Naive thymus-derived CD4-positive, alpha-beta T cell (primary cell): ENCODE data around the gene SLC9A1. TPM values are rescaled to one million over a fixed set of nuclear protein-coding genes. Genes with fewer than 3 reads are reported as not detected.

Experiments
- ATAC-seq: fragments of 150-1000 bp; cut with Tn5 transposase; 2 replicates; pipeline ENCODE4 v1.10.0; 2021; ENCODE audit warnings: mild to moderate bottlenecking, moderate library complexity
- CTCF ChIA-PET: fragments of 350-600 bp; sonication (Branson Sonifier 250); formaldehyde crosslinking; loops from one replicate; lab custom pipeline; 2021; ENCODE audit warnings: antibody characterized with exemption; lab: Charles Lee
- POLR2A ChIA-PET: fragments of 350-600 bp; sonication (Branson Sonifier 250); formaldehyde crosslinking; loops from one replicate; lab custom pipeline; 2021; ENCODE audit warnings: antibody characterized with exemption, inconsistent platforms; lab: Charles Lee
- DNase-seq, 9 donors: peaks; one replicate each; pipeline versions ENCODE4 v3.0.0 to v3.0.0-alpha.2; 2020 to 2022; ENCODE audit warnings: mixed read lengths in 1 of 9
- H3K27ac ChIP-seq: one replicate; pipeline ENCODE4 v1.7.0; 2013; ENCODE audit warnings: mild to moderate bottlenecking, low read depth, low read length, moderate library complexity
- H3K27me3 ChIP-seq, 2 donors: one replicate each; pipeline ENCODE4 v1.7.0; 2013; ENCODE audit warnings: low read length in 2 of 2, mild to moderate bottlenecking in 2 of 2, moderate library complexity in 2 of 2; ENCODE audit not compliant: control insufficient read depth in 2 of 2, insufficient read depth in 2 of 2
- H3K36me3 ChIP-seq, 3 experiments: 1 replicate in 2 of 3; 2 replicates in 1 of 3; pipeline ENCODE4 v1.7.0; 2013; ENCODE audit warnings: low read length in 3 of 3, mild to moderate bottlenecking in 3 of 3, moderate library complexity in 1 of 3; ENCODE audit not compliant: insufficient read depth in 3 of 3, control insufficient read depth in 2 of 3
- H3K4me1 ChIP-seq, 2 donors: one replicate each; pipeline ENCODE4 v1.7.0; 2013; ENCODE audit warnings: low read length in 2 of 2, mild to moderate bottlenecking in 2 of 2, moderate library complexity in 1 of 2; ENCODE audit not compliant: control insufficient read depth in 2 of 2, insufficient read depth in 2 of 2
- H3K4me3 ChIP-seq: 2 replicates; pipeline ENCODE4 v1.7.0; 2013; ENCODE audit warnings: mild to moderate bottlenecking, low read length
- H3K9me3 ChIP-seq, 3 experiments: 1 replicate in 2 of 3; 2 replicates in 1 of 3; pipeline ENCODE4 v1.7.0; 2013; ENCODE audit warnings: low read length in 3 of 3; ENCODE audit not compliant: control insufficient read depth in 2 of 3
- H3K27ac Mint-ChIP-seq, 9 donors: one replicate each; pipeline ENCODE4 v1.8.0; 2020 to 2022; ENCODE audit warnings: mixed read lengths in 9 of 9, mild to moderate bottlenecking in 8 of 9, moderate library complexity in 5 of 9, inconsistent platforms in 2 of 9
- H3K27me3 Mint-ChIP-seq, 5 donors: one replicate each; pipeline ENCODE4 v1.8.0; 2021 to 2022; ENCODE audit warnings: mixed read lengths in 5 of 5, mild to moderate bottlenecking in 1 of 5
- H3K36me3 Mint-ChIP-seq, 5 donors: one replicate each; pipeline ENCODE4 v1.8.0; 2020 to 2022; ENCODE audit warnings: mixed read lengths in 5 of 5, mild to moderate bottlenecking in 3 of 5, inconsistent platforms in 1 of 5
- H3K4me1 Mint-ChIP-seq, 7 donors: one replicate each; pipeline ENCODE4 v1.8.0; 2020 to 2022; ENCODE audit warnings: mixed read lengths in 7 of 7, mild to moderate bottlenecking in 3 of 7, inconsistent platforms in 1 of 7
- H3K4me3 Mint-ChIP-seq, 10 donors: one replicate each; pipeline ENCODE4 v1.8.0; 2020 to 2022; ENCODE audit warnings: mild to moderate bottlenecking in 10 of 10, mixed read lengths in 10 of 10, moderate library complexity in 6 of 10, inconsistent platforms in 2 of 10
- H3K9me3 Mint-ChIP-seq, 11 donors: one replicate each; pipeline ENCODE4 v1.8.0; 2020 to 2022; ENCODE audit warnings: mixed read lengths in 11 of 11, mild to moderate bottlenecking in 4 of 11, inconsistent platforms in 1 of 11, moderate library complexity in 1 of 11
- intact Hi-C, 2 donors: fragments of 100-400 bp; cut with micrococcal nuclease; formaldehyde crosslinking; loops; one replicate each; pipeline ENCODE4 v1.15.1; 2023
- polyA plus RNA-seq, 2 donors: library from polyadenylated mRNA; unstranded; fragments of 300-500 nt; fragmentation: Illumina TruSeq; gene quantifications; one replicate each; pipeline ENCODE4 v1.2.3, GENCODE V29; 2021
- total RNA-seq, 6 experiments: library from RNA in 5 of 6; stranded (reverse) in 5 of 6; gene quantifications; 1 replicate in 5 of 6; 2 replicates in 1 of 6; pipeline ENCODE4 v1.2.3 and lab custom pipeline; 2021 to 2026

The SLC9A1 gene
- total and polyA plus RNA-seq, 7 experiments from 2014 or later: 7.1 to 25.7 (median 18.2) TPM

GRCh38 chr1:27068922-27069321, 86.0 kb downstream of the SLC9A1 start:
- POLR2A ChIA-PET: no interaction called here
- Mint-ChIP-seq H3K27ac (no peak overlapping the region), H3K4me3 (no peak overlapping the region), H3K36me3 (no peaks in the 10 kb centered on the region), H3K4me1 (no peaks in the 10 kb centered on the region), H3K27me3 (peaks cover 0 to 3% (median 0%) of the 10 kb centered on the region in 5 donors), H3K9me3 (peaks cover 0 to 1% (median 0%) of the 10 kb centered on the region in 11 donors)
- H3K36me3 ChIP-seq: no peaks in the 10 kb centered on the region
- H3K27me3 ChIP-seq: no peaks in the 10 kb centered on the region
- H3K27ac ChIP-seq: no peak overlapping the region
- ATAC-seq: no peak
- DNase-seq: no peak
- CTCF ChIA-PET: interaction anchor here (1.0 to 1.7 kb wide), 2 partner anchors 23 to 215 kb away, joined by 3 to 4 read pairs; no protein-coding TSS in a partner anchor
- no peak overlapping the region for H3K4me3 ChIP-seq
- intact Hi-C loops: no loop called here
- H3K9me3 ChIP-seq: no peaks in the 10 kb centered on the region
- H3K4me1 ChIP-seq: no peaks in the 10 kb centered on the region

DNA sequence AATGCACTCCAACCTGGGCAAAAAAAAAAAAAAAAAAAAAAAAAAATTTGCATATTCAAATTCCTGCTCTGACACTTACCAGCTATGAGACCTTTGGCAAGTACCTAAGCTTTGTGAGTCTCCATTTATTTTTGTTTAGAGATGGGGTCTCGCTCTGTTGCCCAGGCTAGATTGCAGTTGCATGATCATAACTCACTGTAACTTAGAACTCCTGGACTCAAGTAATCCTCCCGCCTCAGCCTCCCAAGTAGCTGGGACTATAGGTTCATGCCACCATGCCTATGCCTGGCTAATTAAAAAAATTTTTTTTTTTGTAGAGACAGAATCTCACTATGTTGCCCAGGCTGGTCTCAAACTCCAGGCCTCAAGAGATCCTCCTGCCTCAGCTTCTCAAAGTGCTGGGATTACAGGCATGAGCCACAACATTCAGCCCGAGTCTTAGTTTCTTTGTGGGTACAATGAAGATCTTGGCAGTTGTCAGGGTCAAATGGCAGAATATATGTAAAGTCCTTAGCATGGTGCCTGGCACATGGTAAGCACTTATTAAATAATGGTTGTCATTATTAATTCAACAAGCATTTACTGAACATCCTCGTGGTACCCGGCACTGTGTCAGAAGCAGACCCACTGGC, 88.8 kb downstream of the SLC9A1 start:
- Histone ChIP-seq H3K27me3 (no peaks in the 10 kb centered on the region), H3K9me3 (no peaks in the 10 kb centered on the region), H3K4me1 (no peaks in the 10 kb centered on the region), H3K27ac (no peak overlapping the region), H3K36me3 (no peaks in the 10 kb centered on the region), H3K4me3 (no peak overlapping the region)
- DNase-seq (no peak), ATAC-seq (no peak)
- intact Hi-C loops: no loop called here
- ChIA-PET POLR2A (no interaction called here), CTCF (no interaction called here)
- no peaks in the 10 kb centered on the region for H3K36me3 Mint-ChIP-seq
- H3K27me3 Mint-ChIP-seq: peaks cover 0 to 3% (median 0%) of the 10 kb centered on the region in 5 donors
- peaks cover 0 to 1% (median 0%) of the 10 kb centered on the region in 11 donors for H3K9me3 Mint-ChIP-seq
- H3K27ac Mint-ChIP-seq: no peak overlapping the region
- H3K4me3 Mint-ChIP-seq: no peak overlapping the region
- H3K4me1 Mint-ChIP-seq: no peaks in the 10 kb centered on the region

DNA sequence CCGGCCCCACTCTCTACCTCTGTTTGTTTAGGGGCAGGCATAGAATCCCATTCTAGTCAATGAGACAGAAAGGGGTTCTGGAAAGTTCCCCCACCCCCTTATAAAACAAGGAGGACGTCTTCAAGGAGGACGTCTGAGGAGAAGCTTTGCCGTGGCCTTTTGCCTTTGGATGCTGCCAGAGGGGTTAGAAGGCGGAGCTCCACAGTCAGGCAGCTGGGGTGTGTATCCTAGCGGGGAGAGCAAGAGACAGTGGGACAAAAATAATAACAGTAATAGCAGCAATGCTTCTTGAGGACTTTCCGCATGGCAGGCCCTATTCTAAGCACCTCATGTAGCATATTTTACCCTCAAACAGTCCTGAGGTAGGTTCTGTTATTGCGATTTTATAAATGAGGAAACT, 94.0 kb downstream of the SLC9A1 start:
- Mint-ChIP-seq H3K36me3 (no peaks in the 10 kb centered on the region), H3K4me1 (no peaks in the 10 kb centered on the region), H3K27me3 (peaks cover 0 to 2% (median 0%) of the 10 kb centered on the region in 5 donors), H3K4me3 (no peak overlapping the region), H3K9me3 (no peaks in the 10 kb centered on the region), H3K27ac (no peak overlapping the region)
- Histone ChIP-seq H3K27ac (no peak overlapping the region), H3K9me3 (no peaks in the 10 kb centered on the region), H3K4me1 (no peaks in the 10 kb centered on the region), H3K4me3 (no peak overlapping the region), H3K27me3 (no peaks in the 10 kb centered on the region), H3K36me3 (no peaks in the 10 kb centered on the region)
- no peak for DNase-seq
- intact Hi-C loops: no loop called here
- ChIA-PET CTCF (no interaction called here), POLR2A (interaction anchor here (1.0 kb wide), 1 partner anchor 201 kb away, joined by 4 read pairs; no protein-coding TSS in a partner anchor)
- ATAC-seq: no peak

DNA sequence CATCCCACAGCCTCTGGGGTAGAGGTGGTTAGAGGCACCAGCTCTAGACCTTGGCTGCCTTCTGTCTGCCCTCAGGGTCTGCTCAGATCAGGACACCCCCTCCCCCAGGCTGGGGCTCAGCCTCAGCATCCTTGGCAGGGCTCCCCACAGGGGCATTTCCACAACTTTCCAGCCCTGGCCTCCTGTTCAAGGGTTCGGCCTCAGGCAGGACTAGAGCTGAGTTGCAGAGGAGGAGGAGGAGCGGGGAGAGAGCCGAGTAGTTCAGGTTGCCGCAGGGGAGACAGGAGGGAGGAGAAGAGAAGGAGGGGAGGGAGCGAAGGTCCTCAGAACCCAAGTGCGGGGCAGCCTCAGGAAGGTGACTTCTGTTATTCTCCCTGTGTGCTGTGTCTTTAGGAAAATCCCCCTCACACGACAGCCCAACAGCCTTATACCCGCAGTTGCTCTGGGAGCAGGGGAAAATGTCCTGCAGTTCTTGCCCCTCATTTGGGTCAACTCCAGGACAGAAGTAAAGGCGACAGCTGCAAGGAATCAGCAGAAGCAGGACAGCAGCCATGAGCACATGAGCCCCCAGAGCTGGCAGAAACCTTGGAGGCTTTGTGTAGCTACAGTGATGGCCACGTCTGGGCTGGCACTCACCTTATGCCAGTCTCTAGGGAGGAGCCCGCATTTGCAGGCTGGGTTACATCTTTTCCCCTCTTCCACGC, 95.8 kb downstream of the SLC9A1 start:
- Histone ChIP-seq H3K36me3 (no peaks in the 10 kb centered on the region), H3K4me3 (no peak overlapping the region), H3K4me1 (no peaks in the 10 kb centered on the region), H3K27ac (no peak overlapping the region), H3K27me3 (no peaks in the 10 kb centered on the region), H3K9me3 (no peaks in the 10 kb centered on the region)
- DNase-seq (no peak), ATAC-seq (no peak)
- H3K36me3 Mint-ChIP-seq: no peaks in the 10 kb centered on the region
- intact Hi-C loops: no loop called here
- ChIA-PET POLR2A (no interaction called here), CTCF (interaction anchor here (1.3 kb wide), 1 partner anchor 15 kb away, joined by 3 read pairs; no protein-coding TSS in a partner anchor)
- no peaks in the 10 kb centered on the region for H3K9me3 Mint-ChIP-seq
- H3K4me3 Mint-ChIP-seq: no peak overlapping the region
- H3K4me1 Mint-ChIP-seq: no peaks in the 10 kb centered on the region
- H3K27me3 Mint-ChIP-seq: peaks cover 0 to 2% (median 0%) of the 10 kb centered on the region in 5 donors
- no peak overlapping the region for H3K27ac Mint-ChIP-seq

- POLR2A ChIA-PET: no interaction called here
- Mint-ChIP-seq H3K27ac (peak overlapping the region in 1 of 9 donors; percentile 36), H3K4me3 (no peak overlapping the region), H3K4me1 (no peaks in the 10 kb centered on the region), H3K9me3 (no peaks in the 10 kb centered on the region), H3K27me3 (peaks cover 0 to 2% (median 0%) of the 10 kb centered on the region in 5 donors), H3K36me3 (no peaks in the 10 kb centered on the region)
- ATAC-seq (no peak), DNase-seq (no peak)
- Histone ChIP-seq H3K27ac (no peak overlapping the region), H3K4me1 (no peaks in the 10 kb centered on the region), H3K27me3 (no peaks in the 10 kb centered on the region), H3K36me3 (no peaks in the 10 kb centered on the region), H3K4me3 (no peak overlapping the region), H3K9me3 (no peaks in the 10 kb centered on the region)
- intact Hi-C loops: no loop called here
- CTCF ChIA-PET: interaction anchor here (1.0 to 5.2 kb wide), 2 partner anchors 13 to 40 kb away, joined by 3 to 31 read pairs; no protein-coding TSS in a partner anchor
These were observed 96.9 kb downstream of the SLC9A1 start for GRCh38 chr1:27057801-27058625.

GRCh38 chr1:27057389-27057788, 97.5 kb downstream of the SLC9A1 start:
- no peak for ATAC-seq

More at GRCh38 chr1:27057389-27057788, 97.5 kb downstream of the SLC9A1 start:
- Mint-ChIP-seq H3K4me1 (no peaks in the 10 kb centered on the region), H3K27me3 (peaks cover 0 to 2% (median 0%) of the 10 kb centered on the region in 5 donors), H3K36me3 (no peaks in the 10 kb centered on the region), H3K9me3 (no peaks in the 10 kb centered on the region), H3K4me3 (no peak overlapping the region), H3K27ac (no peak overlapping the region)
- Histone ChIP-seq H3K9me3 (no peaks in the 10 kb centered on the region), H3K27me3 (no peaks in the 10 kb centered on the region), H3K4me3 (no peak overlapping the region), H3K4me1 (no peaks in the 10 kb centered on the region), H3K36me3 (no peaks in the 10 kb centered on the region), H3K27ac (no peak overlapping the region)
- DNase-seq: no peak
- CTCF ChIA-PET: interaction anchor here (1.0 to 5.2 kb wide), 2 partner anchors 13 to 41 kb away, joined by 3 to 31 read pairs; no protein-coding TSS in a partner anchor
- intact Hi-C loops: no loop called here
- POLR2A ChIA-PET: no interaction called here
